ENCODE measurements around the gene BAX.
"Not testable (repeated sequence)": the region's sequence is repeated elsewhere in the genome, so short reads cannot be mapped to it uniquely, and the experiment has no call there.

BAX gene

DNA sequence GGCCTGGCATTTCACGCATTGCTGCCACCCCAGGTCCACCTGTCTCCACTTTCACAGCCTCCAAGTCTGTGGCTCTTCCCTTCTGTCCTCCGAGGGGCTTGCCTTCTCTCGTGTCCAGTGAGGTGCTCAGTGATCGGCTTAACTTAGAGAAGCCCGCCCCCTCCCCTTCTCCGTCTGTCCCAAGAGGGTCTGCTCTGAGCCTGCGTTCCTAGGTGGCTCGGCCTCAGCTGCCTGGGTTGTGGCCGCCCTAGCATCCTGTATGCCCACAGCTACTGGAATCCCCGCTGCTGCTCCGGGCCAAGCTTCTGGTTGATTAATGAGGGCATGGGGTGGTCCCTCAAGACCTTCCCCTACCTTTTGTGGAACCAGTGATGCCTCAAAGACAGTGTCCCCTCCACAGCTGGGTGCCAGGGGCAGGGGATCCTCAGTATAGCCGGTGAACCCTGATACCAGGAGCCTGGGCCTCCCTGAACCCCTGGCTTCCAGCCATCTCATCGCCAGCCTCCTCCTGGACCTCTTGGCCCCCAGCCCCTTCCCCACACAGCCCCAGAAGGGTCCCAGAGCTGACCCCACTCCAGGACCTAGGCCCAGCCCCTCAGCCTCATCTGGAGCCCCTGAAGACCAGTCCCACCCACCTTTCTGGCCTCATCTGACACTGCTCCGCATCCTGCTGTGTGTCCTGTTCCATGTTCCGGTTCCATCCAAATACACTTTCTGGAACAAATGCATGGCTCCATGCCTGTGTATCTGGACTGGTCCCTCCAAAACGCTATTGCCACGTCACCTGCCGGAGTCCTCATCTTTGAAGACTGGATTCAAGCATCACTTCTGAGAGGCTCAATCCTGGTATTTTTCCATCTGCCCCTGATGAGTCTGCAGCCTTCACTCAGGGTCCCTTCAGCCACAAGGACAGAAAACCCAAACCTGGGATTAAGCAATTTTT lies 31.9 kb upstream of the BAX start:
- no peaks in the 10 kb centered on the region for H3K27me3 Mint-ChIP-seq
- no peak overlapping the region for H3K4me3 Mint-ChIP-seq
- ATAC-seq: no peak
- H3K36me3 Mint-ChIP-seq (ENCODE audit: low read depth): peaks cover 9% of the 10 kb centered on the region
- no peaks in the 10 kb centered on the region for H3K9me3 Mint-ChIP-seq
- H3K4me1 Mint-ChIP-seq: peaks cover 7% of the 10 kb centered on the region
- no peak overlapping the region for H3K27ac Mint-ChIP-seq
- DNase-seq: no peak

DNA sequence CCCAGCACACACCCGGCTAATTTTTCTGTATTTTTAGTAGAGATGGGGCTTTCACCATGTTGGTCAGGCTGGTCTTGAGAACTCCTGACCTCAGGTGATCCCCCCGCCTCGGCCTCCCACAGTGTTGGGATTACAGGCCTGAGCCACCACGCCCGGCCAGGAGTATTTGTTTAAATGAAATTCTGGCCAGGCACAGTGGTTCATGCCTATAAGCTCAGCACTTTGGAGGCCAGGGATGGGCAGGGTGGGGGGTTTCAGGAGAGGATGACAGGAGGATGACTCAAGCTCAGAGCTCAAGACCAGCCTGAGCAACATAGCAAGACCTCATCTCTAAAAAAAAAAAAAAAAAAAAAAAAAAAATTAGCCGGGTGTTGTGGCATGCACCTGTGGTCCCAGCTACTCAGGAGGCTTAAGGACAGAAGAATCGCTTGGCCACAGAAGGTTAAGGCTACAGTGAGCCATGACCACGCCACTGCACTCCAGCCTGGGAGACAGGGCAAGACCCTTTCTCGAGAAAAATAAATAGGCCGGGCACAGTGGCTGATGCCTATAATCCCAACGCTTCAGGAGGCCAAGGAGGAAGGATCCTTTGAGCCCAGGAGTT lies 29.3 kb upstream of the BAX start:
- Mint-ChIP-seq H3K27ac (no peak overlapping the region), H3K36me3 (ENCODE audit: low read depth) (peaks cover 3% of the 10 kb centered on the region), H3K9me3 (no peaks in the 10 kb centered on the region), H3K27me3 (no peaks in the 10 kb centered on the region), H3K4me1 (peaks cover 7% of the 10 kb centered on the region), H3K4me3 (no peak overlapping the region)
- ATAC-seq: no peak
- no peak for DNase-seq

GRCh38 chr19:48925890-48926289 lies 28.8 kb upstream of the BAX start:
- H3K36me3 Mint-ChIP-seq (ENCODE audit: low read depth); DNase-seq; H3K4me1 Mint-ChIP-seq; ATAC-seq; H3K9me3 Mint-ChIP-seq; H3K4me3 Mint-ChIP-seq; H3K27me3 Mint-ChIP-seq; H3K27ac Mint-ChIP-seq: not testable (repeated sequence)

DNA sequence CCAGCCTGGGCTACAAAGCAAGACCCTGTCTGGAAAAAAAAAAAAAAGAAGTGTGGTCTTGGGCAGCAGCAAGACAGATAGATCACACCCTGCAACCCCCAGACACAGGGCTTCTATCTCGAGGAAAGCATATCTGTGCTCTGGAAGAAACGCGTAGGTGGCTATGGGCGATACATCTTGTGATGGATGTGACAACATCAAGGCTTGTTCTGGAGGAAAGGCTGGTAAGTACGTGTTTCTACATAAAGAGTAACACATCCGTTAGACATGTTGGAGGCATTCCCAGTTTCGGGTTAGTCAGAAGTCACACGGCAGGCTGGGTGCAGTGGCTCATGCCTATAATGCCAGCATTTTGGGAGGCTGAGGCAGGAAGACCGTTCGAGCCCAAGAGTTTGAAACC lies 27.8 kb upstream of the BAX start:
- peak overlapping the region; percentile 18 for H3K4me3 Mint-ChIP-seq
- DNase-seq (peak; percentile 8), ATAC-seq (peak; percentile 50)
- H3K4me1 Mint-ChIP-seq: peaks cover 7% of the 10 kb centered on the region
- no peaks in the 10 kb centered on the region for H3K27me3 Mint-ChIP-seq
- no peak overlapping the region for H3K27ac Mint-ChIP-seq
- peaks cover 3% of the 10 kb centered on the region for H3K36me3 Mint-ChIP-seq (ENCODE audit: low read depth)
- no peaks in the 10 kb centered on the region for H3K9me3 Mint-ChIP-seq

GRCh38 chr19:48927692-48928091 lies 27.0 kb upstream of the BAX start:
- H3K4me3 Mint-ChIP-seq; H3K27ac Mint-ChIP-seq; DNase-seq; H3K36me3 Mint-ChIP-seq (ENCODE audit: low read depth); ATAC-seq; H3K27me3 Mint-ChIP-seq; H3K4me1 Mint-ChIP-seq; H3K9me3 Mint-ChIP-seq: not testable (repeated sequence)

DNA sequence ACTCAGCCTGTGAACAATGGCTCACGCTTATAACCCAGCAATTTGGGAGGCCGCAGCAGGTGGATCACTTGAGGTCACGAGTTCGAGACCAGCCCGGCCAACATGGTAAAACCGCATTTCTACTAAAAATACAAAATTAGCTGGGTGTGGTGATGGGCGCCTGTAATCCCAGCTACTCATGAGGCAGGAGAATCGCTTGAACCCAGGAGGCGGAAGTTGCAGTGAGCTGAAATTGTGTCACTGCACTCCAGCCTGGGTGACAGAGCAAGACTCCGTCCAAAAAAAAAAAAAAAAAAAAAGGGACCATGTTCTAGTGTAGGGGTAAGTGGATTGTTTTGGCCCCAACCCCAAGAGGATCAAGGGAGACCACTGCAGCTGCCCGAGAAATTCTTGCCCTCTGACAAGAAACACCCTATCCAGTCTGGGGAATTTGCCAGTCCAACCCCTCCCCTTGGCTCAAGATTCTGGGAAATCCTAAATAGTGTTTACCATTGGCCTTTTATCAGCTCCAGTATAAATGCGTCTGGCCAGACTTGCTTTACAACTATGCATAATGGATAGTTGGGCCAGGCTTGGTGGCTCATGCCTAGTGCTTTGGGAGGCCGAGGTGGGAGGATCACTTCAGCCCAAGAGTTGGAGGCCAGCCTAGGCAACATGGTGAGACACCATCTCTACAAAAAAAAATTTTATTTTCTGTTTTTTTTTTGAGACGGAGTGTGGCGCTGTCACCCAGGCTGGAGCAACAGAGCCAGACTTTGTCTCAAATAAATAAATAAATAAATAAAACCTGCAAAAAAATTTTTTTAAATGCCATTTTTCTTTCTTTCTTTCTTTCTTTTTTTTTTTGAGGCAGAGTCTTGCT lies 26.3 kb upstream of the BAX start:
- no peak for DNase-seq
- no peaks in the 10 kb centered on the region for H3K36me3 Mint-ChIP-seq (ENCODE audit: low read depth)
- H3K4me3 Mint-ChIP-seq: no peak overlapping the region
- no peak for ATAC-seq
- peaks cover 10% of the 10 kb centered on the region for H3K4me1 Mint-ChIP-seq
- no peak overlapping the region for H3K27ac Mint-ChIP-seq
- no peaks in the 10 kb centered on the region for H3K9me3 Mint-ChIP-seq
- peaks cover 3% of the 10 kb centered on the region for H3K27me3 Mint-ChIP-seq

DNA sequence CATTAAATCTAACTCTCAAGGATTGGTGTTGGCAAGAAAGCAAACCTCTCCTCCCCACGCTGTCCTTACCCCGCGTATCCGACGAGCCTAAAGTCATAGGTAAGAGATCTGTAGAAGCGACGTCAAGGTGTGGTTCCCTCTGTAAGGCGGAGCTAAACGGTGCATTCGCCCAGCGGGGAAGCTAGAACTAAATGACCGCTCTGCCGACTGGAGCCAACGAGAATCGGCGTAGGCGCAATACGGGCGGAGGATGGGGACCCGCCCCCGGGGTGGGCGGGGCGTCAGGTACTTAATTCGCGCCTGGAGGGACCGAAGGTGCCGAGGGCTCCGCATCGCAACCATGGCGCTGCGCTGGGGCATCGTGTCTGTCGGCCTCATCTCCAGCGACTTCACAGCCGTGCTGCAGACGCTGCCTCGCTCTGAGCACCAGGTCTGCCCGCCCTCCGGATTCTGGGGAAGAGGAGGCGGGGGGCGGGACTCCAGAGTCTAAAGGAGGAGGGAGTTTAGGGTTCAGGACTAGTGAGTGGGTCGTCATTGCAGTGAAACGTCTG lies 21.2 kb upstream of the BAX start, which contains the start of gene DHDH:
Gene DHDH (plus strand): TSS at position 318 of the 551 bp plus-strand sequence. CDS start 23 bp downstream, at position 341.
- H3K27ac Mint-ChIP-seq: no peak within 1 kb of the TSS
- H3K36me3 Mint-ChIP-seq (ENCODE audit: low read depth): no peaks in the 10 kb centered on the region
- H3K27me3 Mint-ChIP-seq: peaks cover 3% of the 10 kb centered on the region
- DNase-seq (peak; percentile 75), ATAC-seq (peak; percentile 88)
- no peaks in the 10 kb centered on the region for H3K9me3 Mint-ChIP-seq
- H3K4me3 Mint-ChIP-seq: peak within 1 kb of the TSS; percentile 77
- peaks cover 14% of the 10 kb centered on the region for H3K4me1 Mint-ChIP-seq

GRCh38 chr19:48934837-48935236 lies 19.8 kb upstream of the BAX start:
- H3K36me3 Mint-ChIP-seq (ENCODE audit: low read depth): no peaks in the 10 kb centered on the region
- peaks cover 14% of the 10 kb centered on the region for H3K4me1 Mint-ChIP-seq
- no peak overlapping the region for H3K4me3 Mint-ChIP-seq
- H3K9me3 Mint-ChIP-seq: no peaks in the 10 kb centered on the region
- peaks cover 3% of the 10 kb centered on the region for H3K27me3 Mint-ChIP-seq
- ATAC-seq (no peak), DNase-seq (no peak)
- H3K27ac Mint-ChIP-seq: no peak overlapping the region

DNA sequence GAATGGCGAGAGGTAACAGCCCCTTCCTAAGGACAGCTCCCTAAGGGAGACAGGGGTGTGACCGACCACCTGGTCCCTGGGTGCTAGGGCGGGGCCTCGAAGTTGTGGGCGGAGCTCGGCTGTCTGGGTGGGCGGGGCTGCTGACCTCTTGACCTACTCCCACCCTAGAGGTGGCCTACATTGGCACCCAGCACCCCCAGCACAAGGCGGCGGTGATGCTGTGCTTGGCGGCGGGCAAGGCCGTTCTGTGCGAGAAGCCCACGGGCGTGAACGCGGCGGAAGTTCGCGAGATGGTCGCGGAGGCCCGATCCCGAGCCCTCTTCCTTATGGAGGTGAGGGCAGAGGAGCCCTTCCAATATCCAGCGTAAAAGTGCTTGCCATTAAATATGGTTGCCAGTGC lies 18.8 kb upstream of the BAX start:
- no peaks in the 10 kb centered on the region for H3K36me3 Mint-ChIP-seq (ENCODE audit: low read depth)
- H3K4me1 Mint-ChIP-seq: peaks cover 14% of the 10 kb centered on the region
- H3K9me3 Mint-ChIP-seq: no peaks in the 10 kb centered on the region
- DNase-seq (no peak), ATAC-seq (no peak)
- H3K27me3 Mint-ChIP-seq: peaks cover 3% of the 10 kb centered on the region
- H3K4me3 Mint-ChIP-seq: no peak overlapping the region
- no peak overlapping the region for H3K27ac Mint-ChIP-seq

- DNase-seq (no peak), ATAC-seq (no peak)
- Mint-ChIP-seq H3K36me3 (ENCODE audit: low read depth) (peaks cover 4% of the 10 kb centered on the region), H3K27me3 (peaks cover 1% of the 10 kb centered on the region), H3K4me3 (no peak overlapping the region), H3K9me3 (no peaks in the 10 kb centered on the region), H3K4me1 (peaks cover 12% of the 10 kb centered on the region), H3K27ac (no peak overlapping the region)
Observed at GRCh38 chr19:48938256-48938655, 16.4 kb upstream of the BAX start.

DNA sequence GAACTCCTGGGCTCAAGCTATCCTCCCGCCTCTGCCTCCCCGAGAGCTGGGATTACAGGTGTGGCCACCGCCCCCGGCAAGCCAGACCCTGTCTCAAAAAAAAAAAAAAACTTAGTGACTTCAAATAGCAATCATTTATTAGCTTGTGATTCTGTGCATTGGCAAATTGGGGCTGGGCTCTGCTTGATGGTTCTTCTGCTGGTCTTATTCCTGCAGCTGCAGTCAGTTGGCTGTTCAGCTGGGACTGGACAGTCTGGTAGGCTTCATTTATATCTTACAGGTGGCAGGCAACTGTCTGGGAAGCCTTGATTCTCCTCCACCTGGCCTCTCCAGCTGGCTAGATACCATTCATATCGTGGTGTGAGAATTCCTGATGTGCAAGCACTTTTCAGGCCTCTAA lies 13.8 kb upstream of the BAX start:
- no peaks in the 10 kb centered on the region for H3K27me3 Mint-ChIP-seq
- no peaks in the 10 kb centered on the region for H3K4me1 Mint-ChIP-seq
- no peaks in the 10 kb centered on the region for H3K9me3 Mint-ChIP-seq
- DNase-seq (no peak), ATAC-seq (no peak)
- no peak overlapping the region for H3K4me3 Mint-ChIP-seq
- H3K27ac Mint-ChIP-seq: no peak overlapping the region
- peaks cover 4% of the 10 kb centered on the region for H3K36me3 Mint-ChIP-seq (ENCODE audit: low read depth)

- no peaks in the 10 kb centered on the region for H3K27me3 Mint-ChIP-seq
- no peak overlapping the region for H3K4me3 Mint-ChIP-seq
- H3K9me3 Mint-ChIP-seq: no peaks in the 10 kb centered on the region
- DNase-seq (no peak), ATAC-seq (no peak)
- H3K36me3 Mint-ChIP-seq (ENCODE audit: low read depth): peaks cover 4% of the 10 kb centered on the region
- no peaks in the 10 kb centered on the region for H3K4me1 Mint-ChIP-seq
- no peak overlapping the region for H3K27ac Mint-ChIP-seq
Observed at GRCh38 chr19:48943081-48943480, 11.6 kb upstream of the BAX start.

DNA sequence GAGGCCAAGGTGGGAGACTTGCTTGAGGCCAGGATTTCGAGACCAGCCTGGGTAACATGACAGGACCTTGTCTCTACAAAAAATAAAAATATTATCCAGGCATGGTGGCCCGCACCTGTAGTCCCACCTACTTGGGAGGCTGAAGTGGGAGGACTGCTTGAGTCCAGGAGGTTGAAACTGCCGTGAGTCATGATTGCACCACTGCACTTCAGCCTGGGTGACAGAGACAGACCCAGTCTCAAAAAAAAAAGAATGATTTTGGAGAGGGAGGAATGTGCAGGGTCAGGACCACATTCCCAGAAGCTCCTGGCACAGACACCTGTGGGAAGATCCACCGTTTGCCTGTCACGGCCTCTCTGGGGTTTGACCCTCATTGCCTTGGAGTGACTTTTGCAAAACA lies 9.3 kb upstream of the BAX start:
- peaks cover 4% of the 10 kb centered on the region for H3K36me3 Mint-ChIP-seq (ENCODE audit: low read depth)
- H3K27ac Mint-ChIP-seq: no peak overlapping the region

DNA sequence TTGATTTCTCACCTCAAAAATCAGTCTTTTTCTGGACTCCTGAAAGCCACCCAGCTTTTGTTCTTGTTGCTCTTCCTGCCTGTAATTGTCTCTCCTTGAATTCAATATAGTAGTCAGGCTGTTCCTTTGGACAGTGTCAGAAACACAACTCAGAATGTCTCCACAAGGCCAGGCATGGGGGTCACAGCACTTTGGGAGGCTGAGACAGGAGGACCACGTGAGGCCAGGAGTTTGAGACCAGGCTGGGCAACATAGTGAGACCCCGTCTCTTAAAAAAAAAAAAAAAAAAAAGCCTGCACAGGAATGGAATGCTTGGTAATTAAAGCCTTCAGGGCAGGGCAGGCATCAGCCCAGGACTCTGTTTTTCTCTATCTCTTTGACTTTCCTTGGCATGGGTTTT lies 8.9 kb upstream of the BAX start:
- no peak for DNase-seq
- Mint-ChIP-seq H3K36me3 (ENCODE audit: low read depth) (peaks cover 4% of the 10 kb centered on the region), H3K27me3 (no peaks in the 10 kb centered on the region), H3K4me1 (no peaks in the 10 kb centered on the region), H3K9me3 (no peaks in the 10 kb centered on the region), H3K27ac (no peak overlapping the region), H3K4me3 (no peak overlapping the region)
- no peak for ATAC-seq

More for the DNA sequence above, 9.3 kb upstream of the BAX start:
- no peak for ATAC-seq
- Mint-ChIP-seq H3K27me3 (no peaks in the 10 kb centered on the region), H3K4me3 (no peak overlapping the region), H3K4me1 (no peaks in the 10 kb centered on the region), H3K9me3 (no peaks in the 10 kb centered on the region)
- no peak for DNase-seq

Data from activated naive CD8-positive, alpha-beta T cell treated with anti-CD3 and anti-CD28 coated beads, Interleukin-2, amount 50 U/mL, for 24 hours (primary cell).